ENCODE results near the gene HHAT.

The HHAT gene

DNA sequence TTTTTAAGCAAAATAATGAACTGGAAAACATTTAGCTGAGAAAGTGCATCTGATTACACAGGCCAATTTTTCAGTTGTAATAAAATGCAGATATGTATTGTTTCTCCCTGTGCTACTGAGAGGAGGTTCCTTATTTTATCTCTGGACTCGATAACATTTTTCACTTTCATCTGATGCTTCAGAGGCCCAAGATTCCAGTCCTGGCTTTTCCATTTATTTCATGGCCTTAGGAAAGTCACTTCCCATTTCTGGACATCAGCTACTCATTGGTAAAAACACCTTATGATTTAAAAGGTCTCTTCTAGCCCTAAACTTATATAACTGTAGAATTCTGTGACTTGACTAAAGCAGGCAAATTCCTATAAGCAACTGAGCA, 203.5 kb downstream of the HHAT start:
- no peak for DNase-seq (ENCODE audit: low read depth in 1 of 2, low spot score in 1 of 2)

DNA sequence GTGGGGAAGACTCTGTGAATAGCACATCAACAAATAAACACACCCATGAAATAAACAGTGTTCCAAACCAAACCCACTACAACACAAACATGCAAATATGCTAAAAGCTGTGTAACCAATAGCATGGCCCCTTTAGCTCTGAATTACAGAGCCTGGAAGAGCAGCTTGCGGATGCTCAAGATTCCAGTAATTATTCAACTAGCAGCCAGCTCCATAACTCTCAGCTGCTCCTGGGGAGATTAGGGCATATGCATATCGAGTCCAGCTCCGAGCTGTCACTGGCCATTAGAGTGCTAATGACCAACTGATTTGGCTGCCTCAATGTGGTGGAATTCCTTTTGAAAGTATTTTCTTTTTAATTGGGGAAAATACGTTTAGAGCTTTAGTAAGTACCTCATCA, 207.1 kb downstream of the HHAT start:
- DNase-seq (ENCODE audit: low read depth in 1 of 2, low spot score in 1 of 2) = no peak

- no peak for DNase-seq (ENCODE audit: low read depth in 1 of 2, low spot score in 1 of 2)
These were observed 207.7 kb downstream of the HHAT start for GRCh38 chr1:210536254-210536961.

DNA sequence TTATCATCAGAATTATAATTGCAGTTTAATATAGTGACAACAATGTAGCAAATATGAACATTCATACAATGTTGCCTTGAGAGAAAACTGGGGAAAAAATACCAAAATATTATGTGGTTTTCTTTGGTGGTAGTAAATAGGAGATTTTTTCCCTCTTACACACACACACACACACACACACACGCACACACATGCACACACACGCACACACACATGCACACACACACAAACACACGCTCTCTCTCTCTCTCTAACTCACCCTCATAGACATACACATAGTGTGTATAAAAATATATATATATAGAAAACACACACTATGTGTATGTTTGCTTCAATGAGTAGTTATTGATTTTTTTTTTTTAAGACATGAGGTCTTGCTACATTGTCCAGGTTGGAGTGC, 211.6 kb downstream of the HHAT start:
- DNase-seq (ENCODE audit: low read depth in 1 of 2, low spot score in 1 of 2) = no peak

GRCh38 chr1:210541680-210542358, 213.1 kb downstream of the HHAT start:
- no peak for DNase-seq (ENCODE audit: low read depth in 1 of 2, low spot score in 1 of 2)

DNA sequence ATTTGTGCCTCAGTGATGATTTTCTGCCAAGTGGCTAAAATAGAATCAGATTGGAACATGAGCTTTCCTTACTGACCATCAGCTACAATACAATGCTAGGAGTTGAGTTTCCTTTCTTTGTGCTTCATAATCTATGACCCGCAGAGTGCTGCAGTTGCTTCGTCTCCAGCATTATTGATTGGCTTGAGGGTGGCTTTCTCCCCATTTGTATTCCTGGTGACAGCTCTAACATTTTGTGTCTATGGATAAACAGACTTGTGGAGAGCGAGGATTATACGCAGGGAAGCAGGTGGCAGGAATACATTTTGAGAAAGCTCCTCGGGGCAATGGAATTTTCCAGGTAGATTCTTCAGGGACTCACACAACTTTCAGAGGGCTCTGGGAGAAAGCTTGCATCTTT, 223.2 kb downstream of the HHAT start:
- DNase-seq (ENCODE audit: low read depth in 1 of 2, low spot score in 1 of 2) = no peak

GRCh38 chr1:210553711-210554110, 225.0 kb downstream of the HHAT start:
- no peak for DNase-seq (ENCODE audit: low read depth in 1 of 2, low spot score in 1 of 2)

- DNase-seq (ENCODE audit: low read depth in 1 of 2, low spot score in 1 of 2) = no peak
These were observed 225.7 kb downstream of the HHAT start for GRCh38 chr1:210554382-210554781.

- DNase-seq (ENCODE audit: low read depth in 1 of 2, low spot score in 1 of 2) = no peak
These were observed 227.8 kb downstream of the HHAT start for GRCh38 chr1:210556475-210556874.

DNA sequence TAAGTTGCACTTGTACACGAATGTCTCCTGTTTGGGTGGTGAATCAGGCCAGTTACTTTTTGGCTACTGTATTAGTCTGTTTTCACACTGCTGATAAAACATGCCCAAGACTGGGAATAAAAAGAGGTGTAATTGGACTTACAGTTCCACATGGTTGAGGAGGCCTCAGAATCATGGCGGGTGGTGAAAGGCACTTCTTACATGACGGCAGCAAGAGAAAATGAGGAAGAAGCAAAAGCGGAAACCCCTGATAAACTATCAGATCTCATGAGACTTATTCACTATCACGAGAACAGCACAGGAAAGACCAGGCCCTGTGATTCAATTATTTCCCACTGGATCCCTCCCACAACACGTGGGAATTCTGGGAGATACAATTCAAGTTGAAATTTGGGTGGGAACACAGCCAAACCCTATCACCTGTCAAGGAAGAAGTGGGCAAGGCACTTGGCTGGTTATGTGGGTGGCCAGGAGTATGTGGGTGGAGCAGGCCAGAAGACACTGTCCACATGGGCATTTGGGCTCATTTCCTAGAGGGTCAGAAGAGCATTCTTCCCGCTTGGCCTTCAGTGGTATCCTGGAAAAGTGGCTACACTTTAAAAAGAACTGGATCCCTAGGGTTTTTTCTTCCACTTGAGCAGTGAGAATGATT, 228.8 kb downstream of the HHAT start:
- no peak for DNase-seq (ENCODE audit: low read depth in 1 of 2, low spot score in 1 of 2)

DNA sequence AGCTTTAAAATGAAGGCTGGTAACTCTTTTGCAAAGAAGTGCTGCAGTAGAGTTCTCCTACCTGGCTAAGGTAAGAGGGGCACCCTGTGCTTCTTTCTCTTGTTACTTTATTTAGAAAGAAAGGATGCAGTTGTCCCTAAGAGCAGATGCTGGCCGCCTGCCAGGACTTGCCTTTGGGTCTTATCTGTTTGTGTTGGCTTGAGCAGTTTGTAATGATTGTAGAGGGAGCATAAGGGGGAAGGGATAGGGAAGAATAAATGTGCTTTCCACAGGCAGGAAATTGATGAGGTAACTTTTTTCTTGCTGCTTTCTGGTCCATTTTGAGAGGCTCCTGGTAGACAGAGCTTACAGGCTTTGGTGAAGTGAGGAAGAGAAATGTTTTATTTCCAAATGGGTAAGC, 229.6 kb downstream of the HHAT start:
- no peak for DNase-seq (ENCODE audit: low read depth in 1 of 2, low spot score in 1 of 2)

DNA sequence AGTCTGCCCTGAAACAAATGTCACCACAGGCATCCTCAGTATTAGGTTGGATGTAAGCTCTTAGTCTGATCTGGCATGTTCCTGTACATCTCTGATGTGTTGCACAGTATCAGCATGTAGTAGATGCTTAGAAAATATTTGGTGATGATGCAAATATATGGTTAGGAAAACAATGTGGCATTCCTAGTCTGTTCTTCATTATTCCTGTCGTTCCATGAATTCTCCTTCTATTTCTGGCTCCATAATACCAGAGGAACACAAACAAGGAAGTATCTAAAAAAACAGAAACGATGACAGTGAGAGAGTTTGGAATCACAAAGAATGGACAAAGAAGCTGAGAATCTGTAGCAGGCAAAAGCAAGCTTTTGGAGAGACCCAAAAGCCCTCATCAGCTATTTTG, 236.6 kb downstream of the HHAT start:
- DNase-seq (ENCODE audit: low read depth in 1 of 2, low spot score in 1 of 2) = no peak

- DNase-seq (ENCODE audit: low read depth in 1 of 2, low spot score in 1 of 2) = no peak
These were observed 239.9 kb downstream of the HHAT start for GRCh38 chr1:210568631-210569030.

DNA sequence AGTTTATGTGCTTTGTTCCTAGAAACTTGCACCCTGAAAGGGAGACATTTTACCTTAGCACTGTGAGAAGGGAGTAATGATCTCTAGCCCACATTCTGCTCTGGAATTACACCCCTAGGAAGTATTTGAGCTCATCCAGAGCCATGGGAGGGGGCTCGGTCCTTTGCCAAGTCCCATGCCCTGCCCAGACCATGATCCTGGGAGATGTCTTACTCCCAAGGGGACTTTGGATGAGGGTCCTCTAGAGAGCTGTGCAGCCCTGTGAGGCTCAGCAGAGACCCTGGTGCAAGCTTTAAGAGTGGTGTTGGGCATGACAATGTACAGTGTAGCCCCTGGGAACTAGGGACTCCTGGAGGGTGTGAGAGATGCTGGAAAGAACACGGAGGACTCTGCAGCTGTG, 241.4 kb downstream of the HHAT start:
- DNase-seq (ENCODE audit: low read depth in 1 of 2, low spot score in 1 of 2) = no peak

- no peak for DNase-seq (ENCODE audit: low read depth in 1 of 2, low spot score in 1 of 2)
These were observed 242.9 kb downstream of the HHAT start for GRCh38 chr1:210571356-210572284.

DNA sequence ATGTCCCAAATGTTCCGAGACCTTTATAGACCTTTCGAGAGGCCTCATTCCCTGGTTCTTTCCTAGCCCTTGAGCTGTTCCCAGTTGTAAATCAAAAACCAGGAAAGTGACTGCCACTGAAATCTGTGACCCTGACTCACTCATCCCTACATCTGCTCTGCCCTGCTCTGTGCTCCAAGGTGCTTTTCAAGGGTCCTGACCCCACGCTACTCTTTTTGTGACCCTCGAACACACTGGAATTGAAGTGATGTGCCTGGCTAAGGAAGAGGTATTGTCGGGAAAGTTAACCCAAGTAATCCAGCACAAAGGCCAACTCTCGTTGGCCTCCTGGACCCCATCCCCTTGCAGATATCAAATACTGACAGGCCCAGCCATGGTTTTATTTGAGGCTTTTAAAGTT, 244.4 kb downstream of the HHAT start:
- no peak for DNase-seq (ENCODE audit: low read depth in 1 of 2, low spot score in 1 of 2)

DNA sequence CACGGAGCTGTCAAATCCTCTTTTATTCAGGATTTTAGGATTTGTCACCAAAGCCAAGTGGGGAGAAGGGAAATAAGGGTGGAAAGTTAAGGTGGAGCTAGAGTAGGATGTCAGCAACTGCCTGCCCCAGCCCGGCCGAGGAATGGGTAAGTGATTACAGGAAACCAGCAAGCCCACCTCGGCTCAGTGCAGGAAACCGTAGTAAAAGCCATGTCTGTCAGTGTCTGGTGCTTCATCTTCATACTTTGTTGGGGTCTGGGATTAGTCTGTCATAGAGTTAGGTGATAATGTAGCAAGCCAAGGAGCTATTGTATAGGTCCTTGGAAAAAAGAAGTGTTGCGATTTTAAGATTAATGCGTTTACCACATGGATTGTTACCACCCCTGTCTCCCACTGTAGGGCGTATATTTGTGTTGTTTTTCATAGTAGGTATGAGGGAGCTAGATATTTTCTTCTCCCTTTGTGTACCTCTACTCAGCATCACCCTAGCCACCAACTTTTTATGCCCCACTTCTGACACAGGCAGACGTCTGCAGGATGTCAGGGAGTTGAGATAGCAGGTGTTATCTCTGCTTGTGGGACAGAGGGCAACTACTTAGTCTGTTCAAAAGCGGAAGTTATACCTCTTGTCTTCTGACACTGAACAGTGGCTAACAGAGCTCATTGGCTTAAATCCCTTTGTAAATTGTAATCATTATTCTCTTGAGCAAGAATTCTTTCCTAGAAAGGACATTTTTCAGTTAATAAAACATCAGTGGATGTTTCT, 253.7 kb downstream of the HHAT start:
- no peak for DNase-seq (ENCODE audit: low read depth in 1 of 2, low spot score in 1 of 2)

DNA sequence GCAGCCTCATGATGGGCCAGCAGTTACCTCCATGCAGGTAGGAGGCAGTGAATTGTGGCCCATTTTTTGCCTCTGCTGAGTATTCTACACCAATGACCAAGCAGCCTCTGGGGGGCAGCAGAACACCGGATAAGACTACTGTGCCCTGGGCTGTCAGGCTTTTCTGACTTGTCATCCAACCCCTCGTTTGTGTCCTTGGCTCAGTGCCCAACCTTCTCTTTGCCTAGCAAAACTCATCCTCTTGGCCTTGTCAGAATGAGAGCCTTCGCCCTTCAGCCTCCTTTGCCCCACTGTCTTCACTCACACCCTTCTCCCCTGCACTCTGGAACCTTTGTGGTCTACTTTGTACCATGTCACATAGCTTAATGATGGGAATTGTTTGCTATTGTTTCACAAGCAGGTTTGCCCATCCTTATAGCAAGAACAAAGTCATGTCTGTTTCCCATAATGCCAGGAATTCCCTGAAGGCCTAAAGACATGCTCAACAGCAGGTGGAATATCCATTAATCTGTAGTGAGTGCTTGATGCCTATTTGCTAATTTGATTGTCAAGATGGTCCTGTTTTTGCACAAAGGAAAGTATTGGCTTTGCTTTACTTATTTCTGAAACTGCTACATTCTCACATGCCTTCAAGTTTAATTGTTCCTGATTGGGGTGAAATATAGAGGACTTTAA, 255.9 kb downstream of the HHAT start:
- peak; percentile 5 to 54 for DNase-seq (ENCODE audit: low read depth in 1 of 2, low spot score in 1 of 2)

DNA sequence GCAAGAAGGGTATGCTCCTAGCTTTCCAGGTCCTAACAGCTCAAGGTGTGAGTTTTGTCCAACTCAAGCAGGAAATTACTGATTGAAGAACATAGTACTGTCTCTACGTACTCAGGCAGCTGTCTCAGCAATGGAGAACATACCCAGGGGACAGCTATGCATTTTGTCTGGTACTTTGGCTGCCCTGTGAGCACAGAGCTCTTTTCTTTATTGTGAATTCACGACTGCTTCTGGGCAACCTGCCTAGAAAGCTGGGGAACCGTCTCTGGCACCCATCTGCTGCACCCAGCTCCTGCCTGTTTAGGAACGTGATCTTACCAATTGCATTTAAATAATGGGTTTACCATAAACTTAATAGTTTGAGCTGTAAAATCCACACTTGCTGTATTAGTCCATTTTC, 258.1 kb downstream of the HHAT start:
- no peak for DNase-seq (ENCODE audit: low read depth in 1 of 2, low spot score in 1 of 2)

GRCh38 chr1:210587566-210587965, 258.9 kb downstream of the HHAT start:
- DNase-seq (ENCODE audit: low read depth in 1 of 2, low spot score in 1 of 2) = no peak
